Muscle layer of colon (tissue), 2 donors: ENCODE measurements around the gene TNFSF10.
"Not testable (repeated sequence)": the region's sequence is repeated elsewhere in the genome, so short reads cannot be mapped to it uniquely, and the experiment has no call there.

Experiments used
- H3K27ac ChIP-seq: one replicate; pipeline ENCODE4 v1.7.0; 2013; ENCODE audit warnings: low read depth, mild to moderate bottlenecking, low read length, moderate library complexity
- H3K27me3 ChIP-seq, 2 donors: one replicate each; pipeline ENCODE4 v1.7.0; 2013; ENCODE audit warnings: low read length in 2 of 2, mild to moderate bottlenecking in 2 of 2; ENCODE audit not compliant: insufficient read depth in 2 of 2, control insufficient read depth in 1 of 2
- H3K36me3 ChIP-seq: one replicate; pipeline ENCODE4 v1.7.0; 2013; ENCODE audit warnings: mild to moderate bottlenecking, low read length; ENCODE audit not compliant: insufficient read depth
- H3K4me1 ChIP-seq: one replicate; pipeline ENCODE4 v1.7.0; 2013; ENCODE audit warnings: mild to moderate bottlenecking, low read length; ENCODE audit not compliant: insufficient read depth
- H3K4me3 ChIP-seq, 2 donors: one replicate each; pipeline ENCODE4 v1.7.0; 2013; ENCODE audit warnings: low read length in 2 of 2, low read depth in 1 of 2, mild to moderate bottlenecking in 1 of 2, moderate library complexity in 1 of 2
- H3K9ac ChIP-seq: one replicate; pipeline ENCODE4 v1.7.0; 2013; ENCODE audit warnings: low read length
- H3K9me3 ChIP-seq: one replicate; pipeline ENCODE4 v1.7.0; 2013; ENCODE audit warnings: mild to moderate bottlenecking, low read length
- donor health status: abdominal sarcoma.
- donor health status: Adenocarcinoma of cecum.

The TNFSF10 gene

GRCh38 chr3:172522871-172523818 is at the start of gene TNFSF10:
TSS of gene TNFSF10 (minus strand) at chr3:172523430. CDS start at chr3:172523384, 46 bp downstream.
- no peaks in the 10 kb centered on the region for H3K9me3 ChIP-seq
- H3K27ac ChIP-seq = peak within 1 kb of the TSS; percentile 55
- H3K27me3 ChIP-seq = no peaks in the 10 kb centered on the region
- no peaks in the 10 kb centered on the region for H3K4me1 ChIP-seq
- peak within 1 kb of the TSS; percentile 30 to 78 for H3K4me3 ChIP-seq
- no peaks in the 10 kb centered on the region for H3K36me3 ChIP-seq
- H3K9ac ChIP-seq = peak within 1 kb of the TSS; percentile 38

GRCh38 chr3:172569128-172570008 is 46.1 kb upstream of the TNFSF10 start:
- H3K9me3 ChIP-seq = no peaks in the 10 kb centered on the region
- no peak overlapping the region for H3K4me3 ChIP-seq
- H3K9ac ChIP-seq = no peak overlapping the region
- no peaks in the 10 kb centered on the region for H3K4me1 ChIP-seq
- H3K36me3 ChIP-seq = no peaks in the 10 kb centered on the region
- no peak overlapping the region for H3K27ac ChIP-seq
- H3K27me3 ChIP-seq = no peaks in the 10 kb centered on the region

GRCh38 chr3:172568701-172569100 is 45.5 kb upstream of the TNFSF10 start:
- no peak overlapping the region for H3K27ac ChIP-seq

GRCh38 chr3:172566785-172567184 is 43.6 kb upstream of the TNFSF10 start:
- not testable (repeated sequence) for H3K9me3 ChIP-seq, H3K9ac ChIP-seq, H3K27ac ChIP-seq, H3K27me3 ChIP-seq, H3K36me3 ChIP-seq, H3K4me3 ChIP-seq
- H3K4me1 ChIP-seq = peaks cover 13% of the 10 kb centered on the region

More at GRCh38 chr3:172568701-172569100, 45.5 kb upstream of the TNFSF10 start:
- H3K27me3 ChIP-seq = no peaks in the 10 kb centered on the region
- peaks cover 3% of the 10 kb centered on the region for H3K4me1 ChIP-seq
- H3K36me3 ChIP-seq = no peaks in the 10 kb centered on the region
- no peaks in the 10 kb centered on the region for H3K9me3 ChIP-seq
- H3K4me3 ChIP-seq = no peak overlapping the region
- H3K9ac ChIP-seq = no peak overlapping the region

- H3K4me1 ChIP-seq = peaks cover 19% of the 10 kb centered on the region
- no peak overlapping the region for H3K9ac ChIP-seq
- H3K9me3 ChIP-seq = no peaks in the 10 kb centered on the region
- H3K4me3 ChIP-seq = no peak overlapping the region
- H3K36me3 ChIP-seq = no peaks in the 10 kb centered on the region
- no peak overlapping the region for H3K27ac ChIP-seq
- no peaks in the 10 kb centered on the region for H3K27me3 ChIP-seq
Observed at GRCh38 chr3:172564499-172564898, 41.3 kb upstream of the TNFSF10 start.

GRCh38 chr3:172562871-172563865 is 39.9 kb upstream of the TNFSF10 start:
- Histone ChIP-seq H3K9me3 (no peaks in the 10 kb centered on the region), H3K9ac (peak overlapping the region; percentile 4), H3K27ac (no peak overlapping the region), H3K4me1 (peaks cover 19% of the 10 kb centered on the region), H3K4me3 (peak overlapping the region in 1 of 2 donors; percentile 33), H3K27me3 (no peaks in the 10 kb centered on the region), H3K36me3 (no peaks in the 10 kb centered on the region)

- Histone ChIP-seq H3K27me3 (no peaks in the 10 kb centered on the region), H3K4me3 (no peak overlapping the region), H3K9me3 (no peaks in the 10 kb centered on the region), H3K27ac (peak overlapping the region; percentile 13), H3K9ac (no peak overlapping the region), H3K4me1 (peaks cover 19% of the 10 kb centered on the region), H3K36me3 (no peaks in the 10 kb centered on the region)
Observed at GRCh38 chr3:172561897-172562640, 38.8 kb upstream of the TNFSF10 start.

- H3K27ac ChIP-seq = no peak overlapping the region
Observed at GRCh38 chr3:172560586-172560985, 37.4 kb upstream of the TNFSF10 start.

GRCh38 chr3:172560026-172560425 is 36.8 kb upstream of the TNFSF10 start:
- no peaks in the 10 kb centered on the region for H3K27me3 ChIP-seq
- H3K36me3 ChIP-seq = no peaks in the 10 kb centered on the region
- peaks cover 19% of the 10 kb centered on the region for H3K4me1 ChIP-seq
- no peak overlapping the region for H3K9ac ChIP-seq
- H3K9me3 ChIP-seq = no peaks in the 10 kb centered on the region
- H3K4me3 ChIP-seq = no peak overlapping the region
- H3K27ac ChIP-seq = no peak overlapping the region

More at GRCh38 chr3:172560586-172560985, 37.4 kb upstream of the TNFSF10 start:
- H3K9me3 ChIP-seq = no peaks in the 10 kb centered on the region
- no peaks in the 10 kb centered on the region for H3K27me3 ChIP-seq
- H3K4me1 ChIP-seq = peaks cover 19% of the 10 kb centered on the region
- no peak overlapping the region for H3K4me3 ChIP-seq
- no peaks in the 10 kb centered on the region for H3K36me3 ChIP-seq
- no peak overlapping the region for H3K9ac ChIP-seq

GRCh38 chr3:172559020-172559419 is 35.8 kb upstream of the TNFSF10 start:
- Histone ChIP-seq H3K36me3 (no peaks in the 10 kb centered on the region), H3K4me1 (peaks cover 19% of the 10 kb centered on the region), H3K9ac (no peak overlapping the region), H3K27ac (no peak overlapping the region), H3K27me3 (no peaks in the 10 kb centered on the region), H3K9me3 (no peaks in the 10 kb centered on the region), H3K4me3 (no peak overlapping the region)
